Activated T-cell treated with anti-CD3 and anti-CD28 coated beads, Interleukin-2, amount 50 U/mL, for 48 hours (primary cell): ENCODE data around the gene MST1R.
A peak's percentile ranks its signal among the peaks of the same experiment; 100 is the strongest.

Experiments
- DNase-seq, 2 experiments: peaks; one replicate each; pipeline ENCODE4 v3.0.0-alpha.2; 2020

Gene MST1R

GRCh38 chr3:49873623-49874022, 30.1 kb downstream of the MST1R start:
- no peak for DNase-seq

- peak; percentile 31 to 40 for DNase-seq
These were observed 30.8 kb downstream of the MST1R start for GRCh38 chr3:49872801-49873281.

- no peak for DNase-seq
These were observed 32.0 kb downstream of the MST1R start for GRCh38 chr3:49871531-49872153.

- peak; percentile 38 to 60 for DNase-seq
These were observed 34.0 kb downstream of the MST1R start, which contains the start of gene CAMKV for GRCh38 chr3:49869525-49870126. TSS of gene CAMKV (minus strand) at chr3:49869906. CDS start at chr3:49862388, 7,518 bp downstream.

GRCh38 chr3:49868862-49869466, 34.7 kb downstream of the MST1R start:
- no peak for DNase-seq

GRCh38 chr3:49867871-49868321, 35.8 kb downstream of the MST1R start:
- DNase-seq, result peak in 1 of 2 experiments; percentile 39

GRCh38 chr3:49867400-49867799, 36.3 kb downstream of the MST1R start:
- DNase-seq, result no peak

GRCh38 chr3:49865198-49865784, 38.4 kb downstream of the MST1R start:
- no peak for DNase-seq

GRCh38 chr3:49864505-49864904, 39.2 kb downstream of the MST1R start:
- DNase-seq, result no peak

GRCh38 chr3:49859576-49860305, 43.9 kb downstream of the MST1R start:
- no peak for DNase-seq

GRCh38 chr3:49856181-49857005, 47.3 kb downstream of the MST1R start, which contains the start of gene TRAIP:
TSS of gene TRAIP (minus strand) at chr3:49856564. CDS start at chr3:49856453, 111 bp downstream.
- DNase-seq, result peak; percentile 98

- DNase-seq, result no peak
These were observed 48.0 kb downstream of the MST1R start for GRCh38 chr3:49855662-49856061.

- no peak for DNase-seq
These were observed 58.0 kb downstream of the MST1R start for GRCh38 chr3:49845694-49846093.

- DNase-seq, result no peak
These were observed 59.0 kb downstream of the MST1R start for GRCh38 chr3:49844464-49845183.

GRCh38 chr3:49842843-49843517, 60.7 kb downstream of the MST1R start:
- DNase-seq, result no peak

GRCh38 chr3:49841806-49842205, 61.9 kb downstream of the MST1R start:
- DNase-seq, result no peak

GRCh38 chr3:49841126-49841696, 62.5 kb downstream of the MST1R start:
- peak; percentile 22 to 35 for DNase-seq

GRCh38 chr3:49840388-49840787, 63.3 kb downstream of the MST1R start:
- DNase-seq, result no peak

- peak; percentile 83 for DNase-seq
These were observed 64.4 kb downstream of the MST1R start for GRCh38 chr3:49839193-49839809.
